Ishikawa (cell line): ENCODE measurements around the gene HAPLN3.

Source experiments
- CEBPB ChIP-seq: IDR thresholded peaks from 2 replicates; pipeline ENCODE4 v1.6.1; 2012
- CREB1 ChIP-seq: IDR thresholded peaks from 2 replicates; pipeline ENCODE4 v1.6.1; 2012; ENCODE audit warnings: low read depth
- EGR1 ChIP-seq: IDR thresholded peaks from 2 replicates; pipeline ENCODE4 v1.6.1; 2012
- EP300 ChIP-seq: IDR thresholded peaks from 2 replicates; pipeline ENCODE4 v1.6.1; 2012; ENCODE audit warnings: borderline replicate concordance
- FOXM1 ChIP-seq: IDR thresholded peaks from 2 replicates; pipeline ENCODE4 v1.6.1; 2012; ENCODE audit warnings: low read depth, borderline replicate concordance
- MAX ChIP-seq: IDR thresholded peaks from 2 replicates; pipeline ENCODE4 v1.6.1; 2012
- NFIC ChIP-seq: IDR thresholded peaks from 2 replicates; pipeline ENCODE4 v1.6.1; 2012
- RAD21 ChIP-seq: IDR thresholded peaks from 2 replicates; pipeline ENCODE4 v1.6.1; 2012; ENCODE audit warnings: low read depth
- REST ChIP-seq: IDR thresholded peaks from 2 replicates; pipeline ENCODE4 v1.6.1; 2012; ENCODE audit warnings: low read depth, mild to moderate bottlenecking
- TAF1 ChIP-seq: IDR thresholded peaks from 2 replicates; pipeline ENCODE4 v1.6.1; 2012; ENCODE audit warnings: low read depth, mild to moderate bottlenecking
- TCF12 ChIP-seq: IDR thresholded peaks from 2 replicates; pipeline ENCODE4 v1.6.1; 2012; ENCODE audit warnings: low read depth
- TEAD4 ChIP-seq: IDR thresholded peaks from 2 replicates; pipeline ENCODE4 v1.6.1; 2012
- USF1 ChIP-seq: IDR thresholded peaks from 2 replicates; pipeline ENCODE4 v1.6.1; 2012
- YY1 ChIP-seq: IDR thresholded peaks from 2 replicates; pipeline ENCODE4 v1.6.1; 2012; ENCODE audit warnings: low read depth
- ZBTB7A ChIP-seq: IDR thresholded peaks from 2 replicates; pipeline ENCODE4 v1.6.1; 2012; ENCODE audit warnings: low read depth

Gene HAPLN3

GRCh38 chr15:88904624-88905327 lies 9.4 kb upstream of the HAPLN3 start:
- peak; percentile 89 for TF ChIP-seq RAD21
- 0 out of 2 replicates have a peak, but pooled peaks have one; percentile 17 for TF ChIP-seq TCF12
- TF ChIP-seq TEAD4, result 0 out of 2 replicates have a peak, but pooled peaks have one; percentile 10
- TF ChIP-seq ZBTB7A, result no peak

- no peak for TF ChIP-seq EGR1
- TF ChIP-seq FOXM1, result no peak
- no peak for TF ChIP-seq REST
- TF ChIP-seq CREB1, result no peak
- no peak for TF ChIP-seq TAF1
- TF ChIP-seq NFIC, result no peak
- no peak for TF ChIP-seq EP300
- no peak for TF ChIP-seq TEAD4
- no peak for TF ChIP-seq CEBPB
- no peak for TF ChIP-seq YY1
- no peak for TF ChIP-seq MAX
- TF ChIP-seq RAD21, result no peak
- no peak for TF ChIP-seq USF1
- TF ChIP-seq ZBTB7A, result no peak
- TF ChIP-seq TCF12, result no peak
Measured at GRCh38 chr15:88904257-88904623, 8.9 kb upstream of the HAPLN3 start.

- no peak for TF ChIP-seq CEBPB
- no peak for TF ChIP-seq CREB1
- no peak for TF ChIP-seq NFIC
- TF ChIP-seq USF1, result no peak
- no peak for TF ChIP-seq ZBTB7A
- TF ChIP-seq TCF12, result no peak
- no peak for TF ChIP-seq EP300
- TF ChIP-seq FOXM1, result no peak
- TF ChIP-seq REST, result no peak
- TF ChIP-seq MAX, result no peak
- no peak for TF ChIP-seq TAF1
- TF ChIP-seq TEAD4, result no peak
- no peak for TF ChIP-seq EGR1
- no peak for TF ChIP-seq YY1
Measured at GRCh38 chr15:88902846-88903245, 7.5 kb upstream of the HAPLN3 start.

- TF ChIP-seq MAX (no peak), ZBTB7A (no peak), CEBPB (no peak), FOXM1 (no peak), USF1 (no peak), EGR1 (no peak), TEAD4 (no peak), NFIC (no peak)
Measured at GRCh38 chr15:88902221-88902835, 7.0 kb upstream of the HAPLN3 start.

GRCh38 chr15:88901508-88902220 lies 6.3 kb upstream of the HAPLN3 start:
- no peak for TF ChIP-seq TCF12
- TF ChIP-seq FOXM1, result no peak
- TF ChIP-seq CREB1, result no peak
- no peak for TF ChIP-seq USF1
- no peak for TF ChIP-seq TAF1
- no peak for TF ChIP-seq EP300
- no peak for TF ChIP-seq TEAD4
- TF ChIP-seq MAX, result no peak
- TF ChIP-seq RAD21, result no peak
